NCI-H1436 (cell line): ENCODE data around the gene ZNF609.
A peak's percentile ranks its signal among the peaks of the same experiment; 100 is the strongest.

Experiments
- DNase-seq: peaks from one replicate; lab custom pipeline; 2025; lab: John Stamatoyannopoulos, UW

The ZNF609 gene

DNA sequence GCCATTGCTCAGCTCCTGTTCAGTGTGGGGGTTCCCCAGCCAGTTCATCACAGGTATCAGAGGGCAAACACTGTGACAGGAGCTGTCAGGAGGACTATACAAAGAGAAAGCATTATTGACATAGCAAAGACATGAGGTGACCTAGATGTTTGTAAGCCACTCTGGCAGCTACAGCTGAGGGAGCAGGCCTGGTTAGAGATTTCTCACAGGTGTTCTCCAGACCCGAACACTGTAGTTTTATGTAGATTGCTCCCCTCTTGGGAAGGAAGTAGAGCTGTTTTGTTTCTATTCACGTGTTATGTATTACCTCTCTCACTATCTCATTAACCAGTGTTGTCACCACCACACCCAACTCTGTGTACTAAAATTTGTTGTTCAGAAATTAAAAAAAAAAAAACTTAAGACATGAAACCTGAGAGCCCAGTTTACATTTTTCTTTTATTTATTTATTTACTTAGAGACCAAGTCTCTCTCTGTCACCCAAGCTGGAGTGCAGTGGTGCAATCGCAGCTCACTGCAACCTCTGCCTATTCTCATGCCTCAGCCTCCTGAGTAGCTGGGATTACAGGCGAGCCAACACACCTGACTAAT lies 191.3 kb downstream of the ZNF609 start:
- peak; percentile 16 for DNase-seq

DNA sequence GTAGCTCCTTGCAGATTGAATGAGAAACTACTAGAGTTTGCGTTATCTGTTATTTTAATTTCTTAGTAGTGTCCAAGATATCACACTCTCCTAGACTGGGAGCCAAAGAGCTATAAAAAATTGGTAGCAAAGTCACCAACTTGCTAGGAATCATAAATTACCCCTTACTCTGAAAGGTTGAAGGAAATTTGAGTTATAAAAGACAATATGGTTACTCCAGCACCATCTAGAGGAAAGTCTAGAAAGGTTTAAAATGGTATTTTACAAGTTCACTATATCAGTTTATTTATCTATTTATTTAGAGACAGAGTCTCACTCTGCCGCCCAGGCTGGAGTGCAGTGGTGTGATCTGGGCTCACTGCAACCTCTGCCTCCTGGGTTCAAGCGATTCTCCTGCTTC lies 193.4 kb downstream of the ZNF609 start:
- DNase-seq, result no peak

DNA sequence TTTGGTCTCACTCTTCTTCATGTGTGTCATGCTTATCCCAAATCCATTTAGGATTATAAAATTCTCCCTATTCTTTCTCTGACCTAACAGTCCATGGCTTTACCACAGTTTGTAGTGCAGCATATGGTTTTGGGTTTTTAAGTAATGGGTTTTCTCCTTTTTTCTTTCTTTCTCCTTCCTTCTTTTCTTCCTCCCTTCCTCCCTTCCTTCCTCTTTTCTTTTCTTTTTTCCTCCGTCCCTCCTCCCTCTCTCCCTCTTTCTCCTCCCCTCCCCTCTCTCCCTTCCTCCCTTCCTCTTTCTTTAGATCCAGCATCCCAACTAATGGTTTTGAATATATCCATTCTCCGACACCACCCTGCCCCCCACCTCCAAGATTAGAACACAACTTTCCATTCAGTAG lies 196.1 kb downstream of the ZNF609 start:
- DNase-seq, result no peak

DNA sequence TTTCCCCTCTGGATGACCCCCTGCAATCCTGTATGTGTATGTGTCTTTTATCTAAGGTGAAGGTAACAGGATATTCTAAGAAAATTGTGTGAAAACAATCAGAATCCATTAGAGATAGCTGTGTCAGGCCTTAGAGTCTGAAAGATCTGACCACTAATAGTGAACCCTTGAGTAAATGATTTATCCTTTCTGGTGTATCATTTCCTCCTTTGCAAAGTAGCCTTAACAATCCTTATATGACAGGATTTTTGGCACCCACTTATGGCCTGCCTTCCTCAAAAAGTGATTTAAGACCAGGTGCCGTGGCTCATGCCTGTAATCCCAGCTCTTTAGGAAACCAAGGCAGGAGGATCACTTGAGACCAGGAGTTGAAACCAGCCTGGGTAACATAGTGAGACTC lies 204.8 kb downstream of the ZNF609 start:
- no peak for DNase-seq

DNA sequence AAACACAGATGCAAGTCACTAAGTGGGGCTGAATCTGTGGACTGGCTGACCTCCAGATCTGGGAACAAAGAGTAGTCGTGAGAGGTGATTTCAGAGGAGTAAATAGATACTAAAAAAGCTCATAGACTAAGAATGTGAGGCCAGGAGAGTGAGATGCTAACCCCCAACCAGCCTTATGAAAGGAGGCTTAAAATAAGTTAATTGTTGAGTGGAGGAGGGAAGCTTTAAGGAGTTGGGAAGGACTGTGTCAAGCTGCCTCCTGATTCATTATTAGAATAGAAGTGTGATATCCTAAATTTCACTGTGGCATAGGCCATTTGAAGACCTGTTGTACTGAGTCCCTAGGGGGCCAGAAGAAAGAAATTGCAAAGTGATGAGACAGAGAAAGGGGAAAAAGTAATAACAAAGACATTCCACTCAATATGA lies 207.4 kb downstream of the ZNF609 start:
- DNase-seq, result no peak

DNA sequence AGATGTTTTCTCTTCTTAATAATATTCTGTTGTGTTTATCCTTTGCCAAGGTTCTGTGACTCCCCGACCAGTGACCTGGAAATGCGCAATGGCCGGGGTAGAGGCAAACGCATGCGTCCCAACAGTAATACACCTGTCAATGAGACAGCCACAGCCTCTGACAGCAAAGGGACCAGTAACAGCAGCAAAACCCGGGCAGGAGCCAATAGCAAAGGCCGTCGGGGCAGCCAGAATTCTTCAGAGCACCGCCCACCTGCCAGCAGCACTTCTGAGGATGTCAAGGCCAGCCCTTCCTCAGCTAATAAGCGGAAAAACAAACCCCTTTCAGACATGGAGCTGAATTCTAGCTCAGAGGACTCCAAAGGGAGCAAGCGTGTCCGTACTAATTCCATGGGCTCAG lies 213.5 kb downstream of the ZNF609 start:
- no peak for DNase-seq

DNA sequence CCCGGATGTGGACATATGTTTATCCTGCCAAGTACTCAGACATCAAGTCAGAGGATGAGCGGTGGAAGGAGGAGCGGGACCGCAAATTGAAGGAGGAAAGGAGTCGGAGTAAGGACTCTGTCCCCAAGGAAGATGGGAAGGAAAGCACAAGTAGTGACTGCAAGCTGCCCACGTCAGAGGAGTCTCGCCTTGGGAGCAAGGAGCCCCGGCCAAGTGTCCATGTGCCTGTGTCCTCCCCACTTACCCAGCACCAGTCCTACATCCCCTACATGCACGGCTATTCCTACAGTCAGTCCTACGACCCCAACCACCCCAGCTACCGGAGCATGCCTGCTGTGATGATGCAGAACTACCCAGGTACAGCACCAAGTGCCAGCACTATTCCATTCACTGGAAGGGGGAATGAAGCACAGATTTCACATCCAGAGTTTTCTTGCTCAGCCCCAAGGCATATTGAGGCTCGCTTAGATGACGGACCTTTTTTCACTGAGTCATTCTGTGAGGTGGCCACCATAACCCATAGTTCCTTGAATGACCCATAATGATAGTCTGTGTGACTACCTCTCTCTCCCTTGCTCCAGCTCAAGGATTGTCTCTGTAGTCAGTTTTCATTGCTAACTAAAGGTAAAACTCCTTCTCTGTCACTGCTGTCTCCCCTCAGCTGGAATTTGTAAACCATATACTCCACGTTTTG lies 217.9 kb downstream of the ZNF609 start:
- DNase-seq, result no peak

DNA sequence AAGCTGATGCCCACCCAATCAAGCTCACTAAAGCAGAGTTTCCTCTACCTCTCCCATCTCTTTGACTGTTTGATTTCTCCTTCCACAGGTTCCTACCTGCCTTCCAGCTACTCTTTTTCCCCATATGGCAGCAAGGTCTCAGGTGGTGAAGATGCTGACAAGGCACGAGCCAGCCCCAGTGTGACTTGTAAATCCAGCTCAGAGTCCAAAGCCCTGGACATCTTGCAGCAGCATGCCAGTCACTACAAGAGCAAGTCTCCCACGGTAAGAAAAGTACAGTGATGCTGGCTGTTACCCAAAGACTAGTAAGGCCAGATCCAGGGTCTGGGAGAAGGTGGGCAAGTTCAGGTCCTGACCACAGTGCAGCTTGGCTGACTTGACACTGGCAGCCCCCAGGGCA lies 219.7 kb downstream of the ZNF609 start:
- no peak for DNase-seq

DNA sequence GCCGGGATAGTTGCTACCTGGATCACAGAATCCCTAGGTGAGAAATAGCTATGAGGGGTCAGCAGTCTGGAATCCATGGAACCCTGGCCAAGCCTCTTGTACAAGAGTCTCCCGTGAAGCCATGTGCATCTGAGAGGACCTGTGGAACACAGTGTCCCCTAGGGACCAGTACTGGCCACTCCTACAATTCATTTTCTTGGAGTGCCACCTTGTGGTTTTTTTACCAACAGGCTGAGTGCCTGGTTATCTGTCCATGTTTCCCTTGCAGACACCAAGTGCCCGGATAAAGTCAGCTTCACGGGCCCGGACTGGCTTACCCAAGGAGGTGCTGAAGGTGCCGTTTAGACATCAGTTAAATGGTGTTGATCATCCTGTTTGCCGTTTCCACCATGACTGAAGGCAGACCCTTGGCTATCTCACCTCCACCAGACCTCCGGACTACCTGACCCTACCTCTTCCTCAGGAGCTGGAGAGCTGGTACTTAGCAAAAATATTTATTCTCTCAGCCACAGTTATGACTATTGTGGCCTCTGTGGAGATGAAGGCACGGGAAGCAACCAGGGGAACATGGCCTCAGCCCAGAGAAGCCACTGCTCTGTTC lies 221.1 kb downstream of the ZNF609 start:
- peak; percentile 67 for DNase-seq

DNA sequence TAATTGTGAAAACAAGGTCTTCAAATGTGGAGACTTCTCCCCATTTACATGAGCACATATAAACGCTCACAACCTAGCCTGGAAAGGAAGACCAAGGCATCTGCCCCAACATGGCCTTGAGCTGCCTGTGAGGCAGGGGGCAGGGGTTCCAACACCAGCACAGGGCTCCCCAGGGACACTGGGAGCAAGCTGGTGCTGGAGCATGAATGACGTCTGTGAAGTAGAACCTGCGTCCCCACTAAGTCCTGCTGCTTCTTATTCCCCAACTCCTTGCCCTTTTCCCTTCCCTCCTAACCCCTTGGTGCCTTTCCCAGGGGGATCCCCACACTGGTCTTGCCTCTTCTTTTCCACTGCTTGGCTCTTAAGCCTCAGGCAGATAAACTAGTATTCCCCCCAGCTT lies 221.9 kb downstream of the ZNF609 start:
- DNase-seq, result no peak

DNA sequence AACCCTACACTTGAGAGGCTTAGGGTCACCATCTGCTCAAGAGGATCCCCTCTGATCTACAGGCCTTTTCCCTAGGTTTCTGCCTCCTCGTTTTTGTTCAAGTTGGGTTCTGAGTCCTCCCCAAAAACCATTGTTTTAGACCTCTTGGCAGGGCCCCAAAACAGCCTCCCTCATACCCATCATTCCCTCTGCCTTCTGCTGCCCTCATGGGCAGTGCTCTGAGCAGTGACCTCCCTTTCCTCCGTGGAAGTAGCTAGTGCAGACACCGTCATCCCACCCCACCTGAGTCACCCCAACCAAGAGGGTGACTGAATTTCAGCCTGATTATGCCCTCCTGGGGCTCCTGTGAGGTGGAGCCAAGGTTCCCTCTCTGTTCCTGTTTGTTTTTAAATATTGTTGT lies 223.0 kb downstream of the ZNF609 start:
- no peak for DNase-seq

DNA sequence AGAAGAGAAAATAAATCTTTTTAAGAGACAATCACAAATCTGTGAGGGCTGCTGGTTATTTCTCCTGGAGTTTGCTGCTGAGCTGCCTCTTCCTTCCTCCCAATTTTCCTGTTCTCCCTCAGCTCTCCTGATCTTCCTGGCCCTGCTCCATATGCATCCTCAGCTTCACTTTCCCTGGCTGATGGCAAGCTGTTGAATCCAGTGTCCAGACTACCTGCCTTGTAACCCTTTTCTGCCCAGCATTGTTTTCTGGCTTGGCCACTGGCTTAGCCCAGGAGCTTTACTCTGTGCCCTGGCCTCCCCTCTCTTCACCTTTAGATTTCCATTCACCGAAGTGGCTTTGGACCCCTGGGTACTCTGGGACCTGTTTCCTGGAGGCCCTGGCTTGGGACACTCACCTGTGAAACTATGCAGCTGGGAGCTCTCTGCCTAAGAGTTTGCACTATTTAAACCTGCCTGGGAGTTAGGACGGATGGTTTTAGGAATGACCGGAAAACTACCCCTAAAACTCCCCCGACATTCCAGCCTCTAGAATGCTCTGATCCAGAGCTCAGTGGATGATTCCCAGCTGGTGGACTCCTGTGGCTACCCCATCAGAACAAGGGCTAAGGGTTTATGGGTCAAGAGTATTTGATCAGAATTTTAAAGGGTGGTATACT lies 225.0 kb downstream of the ZNF609 start:
- DNase-seq, result no peak

DNA sequence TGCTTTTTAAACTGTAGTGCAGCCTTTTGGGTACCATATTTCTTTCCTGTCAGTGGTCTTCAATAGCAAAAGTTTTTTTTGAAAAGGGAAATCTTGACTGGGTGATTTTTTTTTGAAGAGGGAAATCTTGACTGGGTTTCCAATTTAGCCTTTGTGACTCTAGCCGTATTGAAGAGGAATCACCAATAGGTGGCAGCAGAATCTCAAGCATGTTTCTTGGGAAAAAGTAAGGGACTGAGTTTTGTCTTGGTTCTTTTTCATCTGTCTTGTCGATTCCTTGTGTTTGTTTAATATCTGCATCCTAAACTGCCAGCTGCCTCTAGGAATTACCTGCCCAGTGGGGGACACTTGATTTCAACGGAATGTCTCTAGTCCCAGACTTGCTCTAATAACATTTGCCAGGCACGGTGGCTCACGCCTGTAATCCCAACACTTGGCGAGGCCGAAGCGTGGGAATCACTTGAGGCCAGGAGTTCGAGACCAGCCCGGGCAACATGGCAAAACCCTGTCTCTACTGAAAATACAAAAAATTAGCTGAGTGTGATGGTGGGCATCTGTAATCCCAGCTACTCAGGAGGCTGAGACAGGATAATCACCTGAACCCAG lies 225.9 kb downstream of the ZNF609 start:
- DNase-seq, result peak; percentile 59

DNA sequence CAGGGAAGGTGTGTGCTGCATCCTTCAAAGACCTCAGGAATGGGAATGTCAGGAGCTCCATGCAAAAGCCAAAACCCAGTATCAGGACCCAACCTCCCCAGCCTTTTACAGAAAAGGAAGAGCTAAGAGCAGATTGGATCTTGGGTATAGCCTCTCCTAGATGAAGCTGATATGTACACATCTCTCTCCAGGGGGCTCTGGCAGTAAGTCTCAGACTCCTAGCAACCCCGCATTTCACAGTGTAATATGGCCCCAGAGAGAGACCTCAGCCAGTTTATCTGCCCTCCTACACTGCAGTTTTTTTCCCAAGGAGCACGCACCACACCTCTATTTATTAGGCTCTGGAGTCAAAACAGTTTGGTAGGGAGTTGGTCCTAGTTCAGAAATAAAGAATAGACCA lies 226.8 kb downstream of the ZNF609 start:
- no peak for DNase-seq

DNA sequence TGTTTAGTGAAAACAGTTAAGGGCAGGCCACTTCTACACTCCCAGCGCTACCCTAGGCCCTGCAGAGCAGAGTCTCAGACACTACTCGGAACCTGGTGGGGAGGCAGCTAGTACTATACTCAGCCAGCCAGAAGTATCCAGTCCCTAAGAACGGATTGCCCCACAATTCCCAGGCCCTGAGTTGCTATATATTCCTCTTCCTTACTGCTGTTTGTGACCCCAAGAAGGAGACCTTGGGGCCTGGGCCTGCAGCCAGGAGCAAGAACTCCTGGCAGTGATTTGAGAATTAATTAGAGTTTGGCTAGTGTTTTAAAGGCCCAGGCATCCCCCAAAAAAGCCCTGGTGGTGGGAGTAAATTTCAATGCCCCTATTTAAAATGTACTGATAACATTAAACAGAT lies 227.3 kb downstream of the ZNF609 start:
- no peak for DNase-seq

DNA sequence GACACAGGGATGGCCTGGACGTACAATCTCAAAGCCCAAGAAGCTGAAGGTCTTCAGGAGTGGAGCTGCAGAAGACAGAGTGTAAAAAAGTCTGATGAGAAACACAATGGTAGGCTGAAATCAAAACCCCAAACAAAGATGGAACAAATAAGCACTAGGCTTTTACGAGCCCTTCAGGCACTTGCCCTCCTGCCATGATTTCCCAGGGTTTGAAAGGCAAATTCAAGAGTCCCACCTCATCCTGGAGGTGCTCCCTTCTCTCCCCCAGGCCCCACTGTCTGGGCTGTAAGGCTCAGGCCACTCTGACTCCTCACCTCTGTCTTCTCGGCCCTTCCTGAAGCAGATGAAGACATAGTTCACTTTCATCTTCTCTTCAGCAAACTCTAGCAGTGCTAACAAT lies 228.4 kb downstream of the ZNF609 start:
- no peak for DNase-seq

DNA sequence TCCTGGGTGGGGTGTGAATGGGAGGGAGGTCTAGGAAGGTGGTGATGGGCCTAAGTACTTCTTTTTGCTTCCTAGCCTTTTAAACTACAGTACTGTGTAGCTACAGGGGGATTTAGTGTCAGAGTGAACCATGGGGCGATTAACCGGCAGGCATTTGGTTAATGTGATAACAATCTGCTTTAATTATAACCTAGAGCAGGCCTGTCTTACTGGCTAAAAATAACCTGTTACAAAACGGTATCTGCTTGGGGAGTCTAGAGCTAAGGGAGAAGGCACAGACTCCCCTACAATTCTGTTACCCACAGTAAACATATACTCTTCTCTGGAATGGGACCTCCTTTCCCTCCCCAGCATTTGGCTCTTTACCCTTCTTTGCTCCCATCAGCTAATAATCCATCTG lies 229.6 kb downstream of the ZNF609 start:
- no peak for DNase-seq

DNA sequence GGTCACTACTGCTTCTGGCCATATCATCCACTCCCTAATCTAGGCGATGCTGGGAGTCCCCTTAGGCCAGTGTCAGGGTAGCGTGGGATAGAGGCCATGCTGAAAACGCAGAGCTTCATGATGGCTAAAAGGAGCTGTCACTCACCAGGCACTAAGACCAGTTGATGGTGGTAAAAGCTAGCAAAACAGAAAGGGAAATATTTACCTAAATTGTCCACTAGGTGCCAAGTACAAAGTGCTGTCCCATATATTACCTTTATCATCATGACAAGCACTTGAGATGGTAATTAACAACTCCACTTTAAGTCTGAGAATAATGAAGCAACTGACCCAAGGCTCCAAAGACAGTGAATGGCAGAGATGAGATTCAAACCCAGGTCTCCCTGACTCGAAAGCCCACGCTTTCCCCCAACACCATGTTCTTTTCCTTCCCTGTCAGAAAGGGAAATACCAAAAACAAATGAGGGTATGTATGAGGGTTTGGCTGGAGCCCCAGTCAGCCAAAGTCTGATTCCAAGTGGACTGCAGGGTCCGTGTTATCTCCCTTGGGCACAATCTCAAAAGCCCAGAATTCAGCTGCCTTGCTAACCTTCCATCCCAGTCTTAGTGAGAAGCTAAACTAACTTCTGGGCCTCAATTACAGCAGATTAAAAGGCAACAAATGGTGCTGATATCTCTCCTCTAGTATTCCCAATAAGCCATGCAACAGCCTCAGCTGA lies 230.4 kb downstream of the ZNF609 start:
- no peak for DNase-seq

DNA sequence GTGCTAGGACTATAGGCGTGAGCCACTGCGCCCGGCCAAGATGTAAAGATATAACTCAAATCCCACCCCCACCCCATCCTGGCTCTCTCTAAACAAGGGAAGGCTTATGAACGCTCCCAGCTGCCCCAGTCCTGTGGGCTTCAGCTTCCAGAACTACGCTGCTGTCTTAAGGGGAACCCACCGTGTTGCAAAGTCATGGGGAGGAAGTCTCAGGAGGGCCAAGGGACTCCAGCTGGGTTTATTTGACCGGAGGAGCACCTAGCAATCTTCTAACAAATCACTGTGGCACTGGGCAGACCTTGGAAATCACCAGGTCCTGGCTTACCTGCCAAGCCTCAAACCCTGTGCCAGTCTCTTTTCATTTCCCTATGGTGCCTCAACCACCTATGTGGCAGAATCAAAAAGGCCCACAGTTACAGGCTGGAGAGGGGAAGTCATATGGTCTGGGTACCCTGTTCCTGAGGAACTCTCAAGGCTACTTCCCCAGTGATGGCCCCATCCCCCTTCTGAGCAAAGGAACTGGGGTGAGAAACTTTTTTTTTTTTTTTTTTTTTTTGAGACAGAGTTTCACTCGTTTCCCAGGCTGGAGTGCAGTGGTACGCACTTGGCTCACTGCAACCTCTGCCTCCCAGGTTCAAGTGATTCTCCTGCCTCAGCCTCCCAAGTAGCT lies 231.7 kb downstream of the ZNF609 start:
- DNase-seq, result no peak

DNA sequence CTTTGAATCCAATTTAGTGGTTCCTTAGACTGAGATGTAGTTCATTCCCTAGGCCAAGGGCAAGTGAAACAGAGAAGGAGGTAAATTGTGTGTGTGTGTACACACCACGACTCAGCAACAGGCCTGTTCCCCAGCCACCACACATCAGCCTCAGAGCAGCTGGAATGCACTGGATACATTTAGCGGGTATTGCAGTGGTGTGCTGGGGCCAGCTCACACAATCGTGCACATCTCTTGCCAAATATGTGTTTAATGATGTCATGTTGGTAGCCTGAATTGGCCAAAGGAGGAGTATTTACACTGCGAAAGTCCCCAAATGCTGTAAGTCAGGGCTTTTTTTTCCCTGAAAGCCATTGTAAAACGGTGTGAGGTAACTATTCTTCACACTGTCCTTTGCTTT lies 232.8 kb downstream of the ZNF609 start:
- no peak for DNase-seq

DNA sequence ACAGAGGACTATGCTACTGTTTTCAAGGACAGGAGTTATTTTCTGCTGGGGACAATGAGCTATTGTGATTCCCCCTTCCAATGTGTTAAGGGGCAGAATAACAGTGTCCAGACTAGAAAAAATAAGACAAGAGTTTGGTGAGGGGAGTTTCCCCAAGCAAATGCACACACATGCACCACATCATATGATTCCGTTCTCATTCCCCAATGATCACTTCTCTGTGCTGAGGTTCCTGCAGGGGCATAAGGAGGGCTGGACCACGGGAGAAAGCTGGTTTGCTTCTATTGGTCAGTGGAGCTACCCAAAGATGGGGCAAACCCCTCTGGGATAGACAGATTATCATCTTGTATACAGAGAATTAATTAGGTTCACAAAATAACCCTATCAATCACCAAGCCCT lies 234.4 kb downstream of the ZNF609 start:
- no peak for DNase-seq

DNA sequence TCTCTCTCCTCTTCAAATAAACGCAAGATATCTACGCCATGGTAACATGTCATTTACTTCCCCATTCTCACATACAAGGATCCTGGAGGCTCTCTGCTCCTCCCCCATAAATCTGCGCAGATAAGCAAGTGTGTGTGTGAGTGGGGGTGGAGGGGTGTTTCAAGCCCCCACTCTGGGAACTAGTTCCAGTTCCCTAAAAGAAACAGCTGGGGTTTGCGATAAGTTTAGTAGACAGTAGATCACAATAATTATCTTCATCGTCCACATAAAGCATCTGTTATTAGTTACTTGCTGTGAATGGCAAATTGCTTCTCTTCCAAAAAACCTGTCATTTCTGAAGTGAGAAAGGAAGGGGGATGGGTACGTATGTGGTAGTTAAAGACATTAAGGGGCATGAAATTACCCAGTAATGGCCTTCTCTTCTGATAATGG lies 235.2 kb downstream of the ZNF609 start:
- peak; percentile 12 for DNase-seq
